ENCODE data around the gene PLCB2. TPM values are rescaled to one million over a fixed set of nuclear protein-coding genes. Genes with fewer than 3 reads are reported as not detected.

PLCB2 gene
- total and polyA plus RNA-seq, 2 donors (not counting 3 experiments of a cell fraction or from before 2014, with no cell fraction given) = 1.5 to 1.6 TPM

- FAIRE-seq (peak; percentile 12), DNase-seq (ENCODE audit: low read depth, low spot score) (no peak)
- peak overlapping the region; percentile 37 for H3K4me2 ChIP-seq (ENCODE audit: insufficient read depth, low read length)
- dilution Hi-C loops (cut with MboI; ENCODE audit: extremely low pct_ligation_motif_present, low sequenced_read_pairs) = no loop called here
- H3K9ac ChIP-seq (replicated peaks; ENCODE audit: extremely low read depth, insufficient read depth, low read length) = no peak overlapping the region
- peaks cover 34 to 37% of the 10 kb centered on the region in 2 experiments for H3K27me3 ChIP-seq (ENCODE audit: control insufficient read depth in 2 of 2, insufficient read depth in 2 of 2, low read length in 2 of 2)
- no peaks in the 10 kb centered on the region for H3K9me1 ChIP-seq (replicated peaks; ENCODE audit: control insufficient read depth, extremely low read depth, insufficient read depth, low read length)
- H3K4me1 ChIP-seq (ENCODE audit: control insufficient read depth, extremely low read depth, insufficient read depth, low read length) = peaks cover 11% of the 10 kb centered on the region
- ChIA-PET POLR2A (no interaction called here), CTCF (interaction anchor here (1.1 to 2.4 kb wide), 4 partner anchors 21 to 36 kb away, joined by 4 to 31 read pairs (median 8); no protein-coding TSS in a partner anchor)
- peak overlapping the region in 2 of 3 experiments; percentile 22 to 28 for H3K4me3 ChIP-seq (replicated peaks in 1 of 3; ENCODE audit: insufficient read depth in 1 of 3, low read depth in 1 of 3, low read length in 3 of 3)
- TF ChIP-seq EZH2 (IDR thresholded peaks at IDR 0.05; ENCODE audit: borderline replicate concordance, low read depth, low read length, severe bottlenecking) = no peak
- no peak for TF ChIP-seq POLR2AphosphoS5 (IDR thresholded peaks at IDR 0.05; ENCODE audit: insufficient read depth, low read depth, low read length)
- TF ChIP-seq JUN (IDR thresholded peaks at IDR 0.05; ENCODE audit: borderline replicate concordance, insufficient read depth, insufficient read length, low read depth) = no peak
- no peak for TF ChIP-seq GATA2 (IDR thresholded peaks at IDR 0.05; ENCODE audit: insufficient read depth, insufficient read length, low read depth, low read length)
- TF ChIP-seq, protein P1, sequence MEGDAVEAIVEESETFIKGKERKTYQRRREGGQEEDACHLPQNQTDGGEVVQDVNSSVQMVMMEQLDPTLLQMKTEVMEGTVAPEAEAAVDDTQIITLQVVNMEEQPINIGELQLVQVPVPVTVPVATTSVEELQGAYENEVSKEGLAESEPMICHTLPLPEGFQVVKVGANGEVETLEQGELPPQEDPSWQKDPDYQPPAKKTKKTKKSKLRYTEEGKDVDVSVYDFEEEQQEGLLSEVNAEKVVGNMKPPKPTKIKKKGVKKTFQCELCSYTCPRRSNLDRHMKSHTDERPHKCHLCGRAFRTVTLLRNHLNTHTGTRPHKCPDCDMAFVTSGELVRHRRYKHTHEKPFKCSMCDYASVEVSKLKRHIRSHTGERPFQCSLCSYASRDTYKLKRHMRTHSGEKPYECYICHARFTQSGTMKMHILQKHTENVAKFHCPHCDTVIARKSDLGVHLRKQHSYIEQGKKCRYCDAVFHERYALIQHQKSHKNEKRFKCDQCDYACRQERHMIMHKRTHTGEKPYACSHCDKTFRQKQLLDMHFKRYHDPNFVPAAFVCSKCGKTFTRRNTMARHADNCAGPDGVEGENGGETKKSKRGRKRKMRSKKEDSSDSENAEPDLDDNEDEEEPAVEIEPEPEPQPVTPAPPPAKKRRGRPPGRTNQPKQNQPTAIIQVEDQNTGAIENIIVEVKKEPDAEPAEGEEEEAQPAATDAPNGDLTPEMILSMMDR (IDR thresholded peaks at IDR 0.05; ENCODE audit: extremely low read depth in 1 of 2, insufficient read depth in 1 of 2, low read depth in 1 of 2, low read length in 2 of 2) = no peak
- no peak for TF ChIP-seq POLR2A (IDR thresholded peaks at IDR 0.05; ENCODE audit: low read depth, low read length)
- no peak for TF ChIP-seq MYC (IDR thresholded peaks at IDR 0.05; ENCODE audit: low read depth, low read length)
- TF ChIP-seq FOS (IDR thresholded peaks at IDR 0.05; ENCODE audit: borderline replicate concordance, insufficient read depth, low read length) = no peak
- TF ChIP-seq, protein P2, sequence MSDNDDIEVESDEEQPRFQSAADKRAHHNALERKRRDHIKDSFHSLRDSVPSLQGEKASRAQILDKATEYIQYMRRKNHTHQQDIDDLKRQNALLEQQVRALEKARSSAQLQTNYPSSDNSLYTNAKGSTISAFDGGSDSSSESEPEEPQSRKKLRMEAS (IDR thresholded peaks at IDR 0.05; ENCODE audit: insufficient read depth, insufficient read length) = no peak
- no peak overlapping the region for H3K27ac ChIP-seq (ENCODE audit: insufficient read depth, low read depth, low read length)
- peak overlapping the region; percentile 59 for H2AFZ ChIP-seq (ENCODE audit: low read depth, low read length)
- H3K36me3 ChIP-seq (ENCODE audit: control insufficient read depth in 2 of 2, extremely low read depth in 1 of 2, insufficient read depth in 2 of 2, low read length in 2 of 2) = no peaks in the 10 kb centered on the region
- no peaks in the 10 kb centered on the region for H4K20me1 ChIP-seq (replicated peaks; ENCODE audit: control insufficient read depth, extremely low read depth, insufficient read depth, low read length)
- no peaks in the 10 kb centered on the region for H3K79me2 ChIP-seq (ENCODE audit: control insufficient read depth, insufficient read depth, low read length)
- BruUV-seq (replicated peaks) = no TSS peak
- intact Hi-C loops (cut with micrococcal nuclease) = no loop called here
- no peaks in the 10 kb centered on the region for H3K9me3 ChIP-seq (replicated peaks; ENCODE audit: control insufficient read depth, insufficient read depth, low read length)
Measured at GRCh38 chr15:40253167-40253790, 54.5 kb downstream of the PLCB2 start.

Measured in endothelial cell of umbilical vein (primary cell).